Measurements from ENCODE around the gene ERBB4. TPM values are rescaled to one million over a fixed set of nuclear protein-coding genes. Genes with fewer than 3 reads are reported as not detected.

Gene ERBB4
- total RNA-seq, 4 donors from 2014 or later, result 1.6 to 5.7 (median 3.5) TPM

DNA sequence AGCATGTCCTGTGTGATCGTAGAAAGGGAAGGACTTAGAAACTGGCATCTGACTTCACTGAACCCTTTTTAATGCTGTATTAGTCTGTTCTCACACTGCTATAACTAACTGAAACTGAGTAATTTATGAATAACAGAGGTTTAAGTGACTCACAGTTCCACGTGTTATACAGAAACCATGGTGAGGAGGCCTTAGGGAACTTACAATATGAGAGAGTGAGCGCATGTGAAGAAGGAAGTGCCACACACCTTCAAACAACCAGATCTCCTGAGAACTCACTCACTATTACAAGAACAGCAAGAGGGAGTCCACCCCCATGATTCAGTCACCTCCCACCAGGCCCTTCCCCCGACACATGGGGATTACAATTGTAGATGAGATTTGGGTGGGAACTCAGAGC, 1170.9 kb downstream of the ERBB4 start:
- no peak for DNase-seq
- no peaks in the 10 kb centered on the region for H3K4me1 ChIP-seq
- H3K9me3 ChIP-seq, result no peaks in the 10 kb centered on the region
- no peak overlapping the region for H3K27ac ChIP-seq
- no peaks in the 10 kb centered on the region for H3K36me3 ChIP-seq
- in situ Hi-C loops (cut with MboI; ENCODE audit: low sequenced_read_pairs in 4 of 4), result no loop called here
- H3K27me3 ChIP-seq, result no peaks in the 10 kb centered on the region
- TF ChIP-seq CTCF (IDR thresholded peaks at IDR 0.05 in 4 of 5, conservative IDR thresholded peaks at IDR 0.05 in 1 of 5), result no peak
- no peak for TF ChIP-seq POLR2A (IDR thresholded peaks at IDR 0.05)
- intact Hi-C loops (cut with DNase I; ENCODE audit: low total_unique reads), result no loop called here
- ATAC-seq, result no peak
- H3K4me3 ChIP-seq, result no peak overlapping the region

DNA sequence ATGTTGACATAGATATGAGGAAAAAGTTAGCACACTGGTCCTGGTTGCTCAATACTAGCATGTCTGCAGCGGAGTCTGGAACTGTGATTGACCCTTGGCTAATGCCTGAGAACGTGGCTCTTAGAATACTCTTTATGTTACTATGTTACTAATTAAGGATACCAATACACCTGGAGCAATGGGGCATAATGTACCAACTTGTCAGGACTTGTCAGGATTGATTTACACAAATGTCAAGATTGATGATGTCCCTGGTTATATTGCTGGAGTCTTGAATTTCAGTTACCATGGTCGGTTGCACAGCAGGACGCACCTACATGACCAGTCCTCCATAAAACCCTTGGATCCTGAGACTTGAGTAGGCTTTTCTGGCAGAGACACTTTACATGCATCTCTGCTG, 1171.3 kb downstream of the ERBB4 start:
- Histone ChIP-seq H3K27me3 (no peaks in the 10 kb centered on the region), H3K4me1 (no peaks in the 10 kb centered on the region), H3K4me3 (no peak overlapping the region), H3K9me3 (no peaks in the 10 kb centered on the region), H3K36me3 (no peaks in the 10 kb centered on the region), H3K27ac (no peak overlapping the region)
- DNase-seq (no peak), ATAC-seq (no peak)
- intact Hi-C loops (cut with DNase I; ENCODE audit: low total_unique reads), result no loop called here
- in situ Hi-C loops (cut with MboI; ENCODE audit: low sequenced_read_pairs in 4 of 4), result no loop called here
- TF ChIP-seq POLR2A (IDR thresholded peaks at IDR 0.05) (no peak), CTCF (IDR thresholded peaks at IDR 0.05 in 4 of 5, conservative IDR thresholded peaks at IDR 0.05 in 1 of 5) (no peak)

- H3K9me3 ChIP-seq, result no peaks in the 10 kb centered on the region
- H3K4me3 ChIP-seq, result no peak overlapping the region
- H3K27me3 ChIP-seq, result no peaks in the 10 kb centered on the region
- in situ Hi-C loops (cut with MboI; ENCODE audit: low sequenced_read_pairs in 4 of 4) (no loop called here), intact Hi-C loops (cut with DNase I; ENCODE audit: low total_unique reads) (no loop called here)
- H3K4me1 ChIP-seq, result no peaks in the 10 kb centered on the region
- ATAC-seq (no peak), DNase-seq (no peak)
- TF ChIP-seq POLR2A (IDR thresholded peaks at IDR 0.05) (no peak), CTCF (IDR thresholded peaks at IDR 0.05 in 4 of 5, conservative IDR thresholded peaks at IDR 0.05 in 1 of 5) (no peak)
- H3K36me3 ChIP-seq, result no peaks in the 10 kb centered on the region
- H3K27ac ChIP-seq, result no peak overlapping the region
Observed at GRCh38 chr2:211364911-211365310, 1173.7 kb downstream of the ERBB4 start.

DNA sequence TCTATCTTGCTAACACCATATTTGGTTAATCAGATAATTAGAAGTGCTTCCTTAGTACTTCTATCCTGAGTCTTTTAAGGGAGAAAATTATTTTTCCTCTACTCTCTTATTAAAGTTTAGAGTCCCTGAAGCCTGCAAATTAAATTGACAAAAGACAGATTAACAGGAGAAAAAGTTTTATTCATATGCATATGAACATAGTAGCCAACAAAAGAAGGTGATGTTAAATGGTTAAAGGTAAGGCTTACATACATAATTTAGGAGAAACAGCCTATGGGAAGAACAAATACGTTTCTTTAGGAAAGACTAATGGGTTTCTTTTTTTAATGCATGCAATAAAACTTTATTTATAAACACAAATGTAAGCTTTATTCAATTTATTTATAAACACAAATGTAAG, 1177.2 kb downstream of the ERBB4 start:
- Histone ChIP-seq H3K9me3 (no peaks in the 10 kb centered on the region), H3K27me3 (no peaks in the 10 kb centered on the region), H3K36me3 (no peaks in the 10 kb centered on the region), H3K4me1 (no peaks in the 10 kb centered on the region), H3K27ac (no peak overlapping the region), H3K4me3 (no peak overlapping the region)
- TF ChIP-seq CTCF (IDR thresholded peaks at IDR 0.05 in 4 of 5, conservative IDR thresholded peaks at IDR 0.05 in 1 of 5) (no peak), POLR2A (IDR thresholded peaks at IDR 0.05) (no peak)
- in situ Hi-C loops (cut with MboI; ENCODE audit: low sequenced_read_pairs in 4 of 4), result no loop called here
- DNase-seq, result no peak
- intact Hi-C loops (cut with DNase I; ENCODE audit: low total_unique reads), result no loop called here
- no peak for ATAC-seq

GRCh38 chr2:211359347-211359746, 1179.3 kb downstream of the ERBB4 start:
- Histone ChIP-seq H3K9me3 (no peaks in the 10 kb centered on the region), H3K27me3 (no peaks in the 10 kb centered on the region), H3K27ac (no peak overlapping the region), H3K4me1 (no peaks in the 10 kb centered on the region), H3K36me3 (no peaks in the 10 kb centered on the region), H3K4me3 (no peak overlapping the region)
- ATAC-seq (no peak), DNase-seq (no peak)
- in situ Hi-C loops (cut with MboI; ENCODE audit: low sequenced_read_pairs in 4 of 4), result no loop called here
- no peak for TF ChIP-seq POLR2A (IDR thresholded peaks at IDR 0.05)
- no peak for TF ChIP-seq CTCF (IDR thresholded peaks at IDR 0.05 in 4 of 5, conservative IDR thresholded peaks at IDR 0.05 in 1 of 5)
- intact Hi-C loops (cut with DNase I; ENCODE audit: low total_unique reads), result no loop called here

Data from gastrocnemius medialis (tissue), 4 donors.